HepG2 (cell line): ENCODE results near the gene NDUFS7. TPM values are rescaled to one million over a fixed set of nuclear protein-coding genes. Genes with fewer than 3 reads are reported as not detected.
A peak's percentile ranks its signal among the peaks of the same experiment; 100 is the strongest.

ENCODE experiments used
- ATAC-seq: fragments of 200-7000 bp; cut with Tn5 transposase; 3 replicates; pipeline ENCODE4 v1.9.1; 2020; ENCODE audit warnings: mild to moderate bottlenecking, moderate library complexity
- BruUV-seq: library from RNA; stranded (reverse); fragments of 400-500 nt; replicated peaks from 2 replicates; lab custom pipeline; 2021; lab: Mats Ljungman, UMichigan
- CTCF ChIA-PET: fragments of 300-600 bp; formaldehyde crosslinking; extraction: SDS; loops from one replicate; lab custom pipeline; 2021; ENCODE audit warnings: low total read pairs, inconsistent platforms, low intra/inter-chr PET ratio; lab: Yijun Ruan, JAX
- POLR2A ChIA-PET: fragments of 350-600 bp; sonication (Branson Sonifier 250); formaldehyde crosslinking; loops from one replicate; lab custom pipeline; 2020; ENCODE audit warnings: antibody characterized with exemption, inconsistent platforms; lab: Yijun Ruan, JAX
- DNase-seq: peaks from one replicate; pipeline ENCODE4 v3.0.0-alpha.2; 2015; ENCODE audit warnings: low spot score
- FAIRE-seq: peaks from 3 replicates; lab custom pipeline; 2011; peaks lifted over from hg19 to GRCh38; lab: Jason Lieb, UNC
- H2AFZ ChIP-seq: one replicate; pipeline ENCODE4 v1.6.1; 2011; ENCODE audit warnings: low read length, inconsistent platforms
- H3K27ac ChIP-seq: fragments of 300-600 bp; 3 replicates; pipeline ENCODE4 v1.8.0; 2011; ENCODE audit warnings: mixed run types, mild to moderate bottlenecking, mixed read lengths, low read length, inconsistent platforms; ENCODE audit not compliant: insufficient read depth; ENCODE audit errors: extremely low read length
- H3K27me3 ChIP-seq, 2 experiments: fragments of 200-600 bp in 1 of 2; 2 replicates in 1 of 2; 3 replicates in 1 of 2; pipeline versions ENCODE4 v1.6.0 to v1.8.0; 2011; ENCODE audit warnings: low read length in 2 of 2, mild to moderate bottlenecking in 2 of 2, moderate library complexity in 2 of 2, inconsistent platforms in 1 of 2; ENCODE audit not compliant: insufficient read depth in 2 of 2, control insufficient read depth in 1 of 2
- H3K36me3 ChIP-seq, 2 experiments: fragments of 200-600 bp in 1 of 2; replicated peaks in 1 of 2; 2 replicates in 1 of 2; 3 replicates in 1 of 2; pipeline versions ENCODE4 v1.5.1 to v1.8.0; 2011; ENCODE audit warnings: low read length in 2 of 2, inconsistent platforms in 1 of 2; ENCODE audit not compliant: insufficient read depth in 2 of 2, control insufficient read depth in 1 of 2
- H3K4me1 ChIP-seq: 2 replicates; pipeline ENCODE4 v1.5.1; 2012; ENCODE audit warnings: low read length, inconsistent platforms; ENCODE audit not compliant: insufficient read depth
- H3K4me2 ChIP-seq: 2 replicates; pipeline ENCODE4 v1.6.0; 2011; ENCODE audit warnings: low read depth, low read length, inconsistent platforms
- H3K4me3 ChIP-seq, 3 experiments: fragments of 200-600 bp in 1 of 3; sonication (generic), shearing (Covaris generic) in 1 of 3; replicated peaks in 1 of 3; 2 replicates each; pipeline ENCODE4 v1.5.1; 2011 to 2016; ENCODE audit warnings: low read length in 3 of 3, inconsistent platforms in 2 of 3, low read depth in 2 of 3, mild to moderate bottlenecking in 2 of 3, control low read depth in 1 of 3, mixed read lengths in 1 of 3; ENCODE audit not compliant: insufficient read depth in 1 of 3
- H3K79me2 ChIP-seq: one replicate; pipeline ENCODE4 v1.6.1; 2011; ENCODE audit warnings: low read length, inconsistent platforms; ENCODE audit not compliant: insufficient read depth
- H3K9ac ChIP-seq: 2 replicates; pipeline ENCODE4 v1.6.0; 2011; ENCODE audit warnings: mild to moderate bottlenecking, low read depth, low read length, inconsistent platforms; ENCODE audit not compliant: insufficient read depth
- H3K9me3 ChIP-seq: 2 replicates; pipeline ENCODE4 v1.5.1; 2012; ENCODE audit warnings: mild to moderate bottlenecking, low read length
- H4K20me1 ChIP-seq: 2 replicates; pipeline ENCODE4 v1.6.0; 2011; ENCODE audit warnings: inconsistent platforms, mild to moderate bottlenecking, low read length, moderate library complexity; ENCODE audit not compliant: insufficient read depth
- AGO2 ChIP-seq: fragments of 200-400 bp; formaldehyde crosslinking; optimal IDR thresholded peaks from 2 replicates; pipeline ENCODE3; 2017; ENCODE audit warnings: mild to moderate bottlenecking, low read depth, low read length, moderate library complexity
- BRF2 ChIP-seq: sonication (generic); formaldehyde crosslinking; IDR thresholded peaks from 2 replicates; pipeline ENCODE4 v1.8.1; 2022; ENCODE audit warnings: mild to moderate bottlenecking, missing genetic modification reagents
- ELF1 ChIP-seq: sonication (generic); formaldehyde crosslinking; IDR thresholded peaks from 2 replicates; pipeline ENCODE4 v1.4.0; 2020; ENCODE audit warnings: missing genetic modification reagents
- FOXK2 ChIP-seq: fragments of 450-650 bp; IDR thresholded peaks from 2 replicates; pipeline ENCODE4 v1.6.1; 2016
- KLF9 ChIP-seq: IDR thresholded peaks from 2 replicates; pipeline ENCODE4 v1.6.1; 2016; ENCODE audit warnings: low read depth
- KMT2A ChIP-seq: sonication (generic); formaldehyde crosslinking; IDR thresholded peaks from 2 replicates; pipeline ENCODE4 v1.4.0; 2020; ENCODE audit warnings: missing genetic modification reagents
- MAZ ChIP-seq, 2 experiments: sonication (generic) in 1 of 2; formaldehyde crosslinking in 1 of 2; IDR thresholded peaks; 2 replicates each; pipeline versions ENCODE4 v1.5.0 to v1.6.1; 2012 to 2020; ENCODE audit warnings: low read depth in 2 of 2, mild to moderate bottlenecking in 2 of 2, borderline replicate concordance in 1 of 2, improper control_type of control experiment in 1 of 2, low read length in 1 of 2, missing genetic modification reagents in 1 of 2, moderate library complexity in 1 of 2
- MIER2 ChIP-seq: IDR thresholded peaks from 2 replicates; pipeline ENCODE4 v1.6.1; 2016; ENCODE audit warnings: missing biosample characterization, missing genetic modification reagents
- NFKB2 ChIP-seq: sonication (generic); formaldehyde crosslinking; IDR thresholded peaks from 2 replicates; pipeline ENCODE4 v1.4.0; 2020; ENCODE audit warnings: missing genetic modification reagents, borderline replicate concordance
- RBFOX2 ChIP-seq: fragments of 200-400 bp; formaldehyde crosslinking; IDR thresholded peaks from 2 replicates; pipeline ENCODE4 v1.6.1; 2017; ENCODE audit warnings: low read depth, mild to moderate bottlenecking, low read length
- RBM22 ChIP-seq: fragments of 200-400 bp; formaldehyde crosslinking; optimal IDR thresholded peaks from 2 replicates; pipeline ENCODE3; 2017; ENCODE audit warnings: mild to moderate bottlenecking, low read length, moderate library complexity
- TAF15 ChIP-seq: fragments of 200-400 bp; formaldehyde crosslinking; IDR thresholded peaks from one replicate; pipeline ENCODE4 v1.6.1; 2018; ENCODE audit warnings: mild to moderate bottlenecking, low read depth, low read length; ENCODE audit not compliant: poor library complexity, severe bottlenecking
- ZBTB38 ChIP-seq: sonication (generic); formaldehyde crosslinking; IDR thresholded peaks from 2 replicates; pipeline ENCODE4 v1.5.1; 2020; ENCODE audit warnings: mild to moderate bottlenecking, missing genetic modification reagents
- ZMYM2 ChIP-seq: sonication (generic); formaldehyde crosslinking; IDR thresholded peaks from 2 replicates; pipeline ENCODE4 v1.8.0; 2022; ENCODE audit warnings: mild to moderate bottlenecking, missing genetic modification reagents
- WGBS: methylation state at CpG from one replicate; pipeline ENCODE4 v1.1.6; 2017; ENCODE audit warnings: low lambda C conversion rate; 5-methylcytosine and 5-hydroxymethylcytosine counted together
- in situ Hi-C: cut with HindIII; loops from 2 replicates; pipeline ENCODE4 v1.10.0; 2017; ENCODE audit warnings: low pct_unique_long_range_greater_than_20kb; ENCODE audit not compliant: extremely low pct_ligation_motif_present
- intact Hi-C: fragments of 100-400 bp; cut with micrococcal nuclease; formaldehyde crosslinking; loops from one replicate; pipeline ENCODE4 v1.10.0; 2022; ENCODE audit not compliant: unreplicated experiment
- polyA plus RNA-seq, 8 experiments: library from polyadenylated mRNA; depleted of rRNA in 3 of 8; stranded (reverse) in 7 of 8; unstranded in 1 of 8; fragments of >200 nt; fragmentation: Illumina TruSeq in 4 of 8; extraction: Trizol in 4 of 8; gene quantifications; 2 replicates each; pipeline versions ENCODE4 v1.2.1 to v1.2.3, GENCODE V29; 2011 to 2016; ENCODE audit warnings: low read depth in 4 of 8, missing spikeins in 1 of 8, mixed read lengths in 1 of 8; ENCODE audit not compliant: insufficient read depth in 1 of 8
- total RNA-seq, 5 experiments: library from RNA; depleted of rRNA; stranded (reverse); fragments of >200 nt; fragmentation: Illumina TruSeq; extraction: Trizol; gene quantifications; 2 replicates each; pipeline ENCODE4 v1.2.3, GENCODE V29; 2016; ENCODE audit warnings: low read depth in 1 of 5
- TF ChIP-seq, protein P1 (sequence below): sonication (generic); formaldehyde crosslinking; IDR thresholded peaks from 2 replicates; pipeline ENCODE4 v1.9.0; 2021; ENCODE audit warnings: missing genetic modification reagents, borderline replicate concordance

Gene NDUFS7
- total and polyA plus RNA-seq, 2 of the 13 experiments (the other 11 are each of a cell fraction or from before 2014, with no cell fraction given), result 34.3 to 66.9 TPM

DNA sequence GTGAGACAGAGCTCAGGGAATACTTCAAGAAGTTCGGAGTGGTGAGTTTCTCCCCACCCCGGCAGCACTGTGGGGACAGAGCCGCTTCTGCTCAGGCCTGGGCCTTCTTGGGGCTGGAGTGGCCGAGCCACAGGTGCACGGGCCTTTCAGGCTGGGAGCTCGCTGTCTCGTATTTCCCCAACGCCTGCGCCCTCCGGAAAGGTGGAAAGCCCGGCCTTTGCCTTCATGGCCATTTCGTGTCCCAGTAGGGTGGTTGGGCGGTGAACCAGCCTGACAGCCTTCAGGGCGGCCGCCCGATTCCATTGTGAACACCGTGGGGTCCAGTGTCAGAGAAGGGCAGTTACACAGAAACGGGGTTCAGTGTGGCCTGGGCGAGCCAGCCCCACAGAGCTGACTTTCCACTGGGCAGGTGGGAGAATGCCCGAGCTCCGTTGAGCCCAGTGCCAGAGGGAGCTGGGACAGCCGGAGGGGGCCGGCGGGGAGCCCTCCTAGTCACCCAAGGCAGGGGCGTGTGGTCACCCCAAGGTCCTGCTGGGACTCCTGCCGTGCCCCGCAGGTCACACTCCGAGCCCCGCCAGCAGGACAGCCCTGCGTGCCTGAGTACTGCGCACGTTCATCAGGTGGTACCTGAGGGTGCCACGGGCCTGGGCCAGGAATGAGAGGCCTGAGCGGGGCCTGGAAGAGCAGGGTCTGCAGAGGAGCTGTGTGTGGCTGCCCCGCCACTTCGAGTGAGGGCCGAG is 37.7 kb downstream of the NDUFS7 start:
- intact Hi-C loops, result no loop called here
- in situ Hi-C loops, result no loop called here
- Histone ChIP-seq H3K9me3 (no peaks in the 10 kb centered on the region), H3K4me1 (peaks cover 61% of the 10 kb centered on the region), H3K4me3 (no peak overlapping the region), H2AFZ (no peak overlapping the region), H3K36me3 (peaks cover 32 to 76% of the 10 kb centered on the region in 2 experiments), H3K27ac (peak overlapping the region; percentile 27), H3K79me2 (peaks cover 65% of the 10 kb centered on the region), H3K27me3 (no peaks in the 10 kb centered on the region), H4K20me1 (peaks cover 34% of the 10 kb centered on the region), H3K9ac (no peak overlapping the region), H3K4me2 (no peak overlapping the region)
- CTCF ChIA-PET, result no interaction called here
- no peak for ATAC-seq
- TF ChIP-seq NFKB2 (CRISPR knock-in tag) (no peak), KLF9 (CRISPR knock-in tag) (no peak), RBM22 (peak; percentile 80), ZMYM2 (CRISPR knock-in tag) (no peak), RBFOX2 (peak; percentile 42; the same call in 1 of the 2 replicates), ELF1 (no peak), AGO2 (peak; percentile 89)
- BruUV-seq, result no TSS peak
- no peak for FAIRE-seq
- no peak for DNase-seq
- WGBS, result 95% methylated on average over 21 of the region's 37 CpGs
- POLR2A ChIA-PET, result interaction anchor here (2.5 kb wide), 1 partner anchor 8 kb away, joined by 6 read pairs; no protein-coding TSS in a partner anchor

DNA sequence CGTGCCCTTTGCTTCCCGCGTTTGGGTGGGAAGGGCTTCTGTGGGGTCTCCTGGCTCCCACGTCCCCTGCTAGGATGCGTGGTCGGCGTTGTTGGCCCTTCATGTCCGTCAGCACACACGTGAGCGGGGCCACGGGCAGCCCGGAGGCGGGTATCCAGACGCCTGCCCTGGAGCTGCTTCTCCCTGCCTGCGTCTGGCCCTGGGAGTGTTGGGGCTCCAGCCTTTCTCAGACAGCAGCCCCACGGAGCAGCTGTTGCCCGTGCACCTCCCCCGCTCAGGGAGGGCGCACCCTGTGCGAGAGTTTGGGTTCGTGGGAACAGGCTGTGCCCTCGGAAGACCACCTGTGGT is 38.2 kb downstream of the NDUFS7 start:
- no peaks in the 10 kb centered on the region for H3K9me3 ChIP-seq
- FAIRE-seq, result no peak
- H3K36me3 ChIP-seq, result peaks cover 32 to 78% of the 10 kb centered on the region in 2 experiments
- ChIA-PET CTCF (no interaction called here), POLR2A (interaction anchor here (2.5 kb wide), 1 partner anchor 8 kb away, joined by 6 read pairs; no protein-coding TSS in a partner anchor)
- H3K4me2 ChIP-seq, result no peak overlapping the region
- H3K4me1 ChIP-seq, result peaks cover 55% of the 10 kb centered on the region
- no peak for DNase-seq
- WGBS, result no CpG with 5 or more reads among the region's 22 CpGs
- BruUV-seq, result no TSS peak
- H3K27me3 ChIP-seq, result no peaks in the 10 kb centered on the region
- H3K79me2 ChIP-seq, result peaks cover 59% of the 10 kb centered on the region
- no peak overlapping the region; the same call in 1 of the 2 replicates for H3K9ac ChIP-seq
- H4K20me1 ChIP-seq, result peaks cover 33% of the 10 kb centered on the region
- no peak for ATAC-seq
- H2AFZ ChIP-seq, result no peak overlapping the region
- in situ Hi-C loops (no loop called here), intact Hi-C loops (no loop called here)
- H3K4me3 ChIP-seq, result no peak overlapping the region
- peak overlapping the region; percentile 27 for H3K27ac ChIP-seq
- TF ChIP-seq KMT2A (CRISPR knock-in tag), result no peak
- TF ChIP-seq FOXK2, result no peak
- TF ChIP-seq TAF15, result peak; percentile 24
- TF ChIP-seq MAZ (IDR thresholded peaks at IDR 0.05; ENCODE audit: borderline replicate concordance, low read depth, low read length), result no peak
- TF ChIP-seq MAZ (CRISPR knock-in tag; IDR thresholded peaks at IDR 0.05; ENCODE audit: low read depth), result no peak
- TF ChIP-seq BRF2 (CRISPR knock-in tag), result no peak
- TF ChIP-seq, protein P1, sequence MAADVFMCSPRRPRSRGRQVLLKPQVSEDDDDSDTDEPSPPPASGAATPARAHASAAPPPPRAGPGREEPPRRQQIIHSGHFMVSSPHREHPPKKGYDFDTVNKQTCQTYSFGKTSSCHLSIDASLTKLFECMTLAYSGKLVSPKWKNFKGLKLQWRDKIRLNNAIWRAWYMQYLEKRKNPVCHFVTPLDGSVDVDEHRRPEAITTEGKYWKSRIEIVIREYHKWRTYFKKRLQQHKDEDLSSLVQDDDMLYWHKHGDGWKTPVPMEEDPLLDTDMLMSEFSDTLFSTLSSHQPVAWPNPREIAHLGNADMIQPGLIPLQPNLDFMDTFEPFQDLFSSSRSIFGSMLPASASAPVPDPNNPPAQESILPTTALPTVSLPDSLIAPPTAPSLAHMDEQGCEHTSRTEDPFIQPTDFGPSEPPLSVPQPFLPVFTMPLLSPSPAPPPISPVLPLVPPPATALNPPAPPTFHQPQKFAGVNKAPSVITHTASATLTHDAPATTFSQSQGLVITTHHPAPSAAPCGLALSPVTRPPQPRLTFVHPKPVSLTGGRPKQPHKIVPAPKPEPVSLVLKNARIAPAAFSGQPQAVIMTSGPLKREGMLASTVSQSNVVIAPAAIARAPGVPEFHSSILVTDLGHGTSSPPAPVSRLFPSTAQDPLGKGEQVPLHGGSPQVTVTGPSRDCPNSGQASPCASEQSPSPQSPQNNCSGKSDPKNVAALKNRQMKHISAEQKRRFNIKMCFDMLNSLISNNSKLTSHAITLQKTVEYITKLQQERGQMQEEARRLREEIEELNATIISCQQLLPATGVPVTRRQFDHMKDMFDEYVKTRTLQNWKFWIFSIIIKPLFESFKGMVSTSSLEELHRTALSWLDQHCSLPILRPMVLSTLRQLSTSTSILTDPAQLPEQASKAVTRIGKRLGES, result no peak
- TF ChIP-seq MIER2 (CRISPR knock-in tag), result no peak
- peak; percentile 44; the same call in 1 of the 2 replicates for TF ChIP-seq ZBTB38
